Tibial nerve (tissue), 4 donors: ENCODE data around the gene LAMP1. TPM values are rescaled to one million over a fixed set of nuclear protein-coding genes. Genes with fewer than 3 reads are reported as not detected.

Experiments
- DNase-seq, 2 donors: peaks; one replicate each; pipeline ENCODE4 v3.0.0-alpha.2; 2019; ENCODE audit warnings: low spot score in 2 of 2
- H3K27ac ChIP-seq, 4 donors: fragments of 200-600 bp; sonication (generic) in 3 of 4; one replicate each; pipeline ENCODE4 v1.5.1; 2017 to 2019; ENCODE audit warnings: mild to moderate bottlenecking in 1 of 4
- H3K27me3 ChIP-seq, 2 donors: fragments of 200-600 bp; sonication (generic) in 1 of 2; one replicate each; pipeline versions ENCODE4 v1.5.1 to v1.6.0; 2017 to 2019
- H3K36me3 ChIP-seq, 3 donors: fragments of 200-600 bp; sonication (generic); one replicate each; pipeline ENCODE4 v1.5.1; 2018 to 2019
- H3K4me1 ChIP-seq, 4 donors: fragments of 200-600 bp; sonication (generic) in 3 of 4; one replicate each; pipeline ENCODE4 v1.5.1; 2017 to 2019
- H3K4me3 ChIP-seq, 4 donors: fragments of 200-600 bp; sonication (generic) in 3 of 4; one replicate each; pipeline ENCODE4 v1.5.1; 2017 to 2019; ENCODE audit warnings: mild to moderate bottlenecking in 1 of 4, moderate library complexity in 1 of 4
- H3K9me3 ChIP-seq, 4 donors: fragments of 200-600 bp; sonication (generic) in 3 of 4; one replicate each; pipeline ENCODE4 v1.5.1; 2017 to 2019
- EP300 ChIP-seq, 2 donors: sonication (generic); formaldehyde crosslinking; IDR thresholded peaks; one replicate each; pipeline ENCODE4 v1.6.1; 2017; ENCODE audit warnings: antibody characterized with exemption in 2 of 2, mild to moderate bottlenecking in 1 of 2
- POLR2A ChIP-seq, 2 donors: fragments of 450-650 bp; IDR thresholded peaks; one replicate each; pipeline ENCODE4 v1.6.1; 2017; ENCODE audit warnings: antibody characterized with exemption in 2 of 2, mild to moderate bottlenecking in 2 of 2, moderate library complexity in 2 of 2
- WGBS, 2 donors: methylation state at CpG; one replicate each; pipeline ENCODE4 v1.1.5; 2018; 5-methylcytosine and 5-hydroxymethylcytosine counted together
- total RNA-seq, 4 donors: library from RNA; depleted of rRNA; stranded (reverse); fragments of >200 nt; gene quantifications; one replicate each; pipeline ENCODE4 v1.1.0, GENCODE V29; 2016
- TF ChIP-seq, protein P1 (sequence below), 5 experiments: fragments of 200-600 bp in 3 of 5; fragments of 450-650 bp in 2 of 5; sonication (generic) in 3 of 5; IDR thresholded peaks; one replicate each; pipeline ENCODE4 v1.5.1; 2016 to 2019; ENCODE audit warnings: antibody characterized with exemption in 5 of 5, mild to moderate bottlenecking in 3 of 5, moderate library complexity in 2 of 5

Gene LAMP1
- total RNA-seq, 4 donors from 2014 or later: 114 to 166 (median 130) TPM

DNA sequence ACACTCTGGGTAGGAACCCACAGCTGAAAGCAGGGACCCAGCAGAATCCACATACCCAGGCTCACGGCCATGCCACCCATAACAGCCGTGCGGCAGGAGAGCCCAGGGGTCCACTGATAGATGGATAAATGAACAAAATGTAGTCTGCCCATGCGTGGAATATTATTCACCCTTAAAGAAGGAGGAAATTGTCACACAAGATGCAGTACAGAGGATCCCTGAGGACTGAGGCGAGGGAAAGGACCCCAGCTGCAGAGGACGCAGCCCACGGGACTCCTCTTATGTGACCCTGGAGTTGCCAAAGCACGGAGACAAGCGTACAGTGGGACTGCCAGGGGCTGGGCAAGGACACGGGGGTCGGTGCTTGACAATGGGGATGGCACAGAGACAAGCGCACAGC is 56.2 kb downstream of the LAMP1 start:
- Histone ChIP-seq H3K4me3 (no peak overlapping the region), H3K27me3 (no peaks in the 10 kb centered on the region), H3K27ac (no peak overlapping the region), H3K36me3 (peaks cover 0 to 46% (median 6%) of the 10 kb centered on the region in 3 donors), H3K9me3 (no peaks in the 10 kb centered on the region), H3K4me1 (no peaks in the 10 kb centered on the region)
- 87 to 88% methylated on average over 12 of the region's 12 CpGs for WGBS, 2 donors
- TF ChIP-seq POLR2A (IDR thresholded peaks at IDR 0.05) (no peak), EP300 (IDR thresholded peaks at IDR 0.05) (no peak)
- TF ChIP-seq, protein P1, sequence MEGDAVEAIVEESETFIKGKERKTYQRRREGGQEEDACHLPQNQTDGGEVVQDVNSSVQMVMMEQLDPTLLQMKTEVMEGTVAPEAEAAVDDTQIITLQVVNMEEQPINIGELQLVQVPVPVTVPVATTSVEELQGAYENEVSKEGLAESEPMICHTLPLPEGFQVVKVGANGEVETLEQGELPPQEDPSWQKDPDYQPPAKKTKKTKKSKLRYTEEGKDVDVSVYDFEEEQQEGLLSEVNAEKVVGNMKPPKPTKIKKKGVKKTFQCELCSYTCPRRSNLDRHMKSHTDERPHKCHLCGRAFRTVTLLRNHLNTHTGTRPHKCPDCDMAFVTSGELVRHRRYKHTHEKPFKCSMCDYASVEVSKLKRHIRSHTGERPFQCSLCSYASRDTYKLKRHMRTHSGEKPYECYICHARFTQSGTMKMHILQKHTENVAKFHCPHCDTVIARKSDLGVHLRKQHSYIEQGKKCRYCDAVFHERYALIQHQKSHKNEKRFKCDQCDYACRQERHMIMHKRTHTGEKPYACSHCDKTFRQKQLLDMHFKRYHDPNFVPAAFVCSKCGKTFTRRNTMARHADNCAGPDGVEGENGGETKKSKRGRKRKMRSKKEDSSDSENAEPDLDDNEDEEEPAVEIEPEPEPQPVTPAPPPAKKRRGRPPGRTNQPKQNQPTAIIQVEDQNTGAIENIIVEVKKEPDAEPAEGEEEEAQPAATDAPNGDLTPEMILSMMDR (IDR thresholded peaks at IDR 0.05): no peak
- no peak for DNase-seq

DNA sequence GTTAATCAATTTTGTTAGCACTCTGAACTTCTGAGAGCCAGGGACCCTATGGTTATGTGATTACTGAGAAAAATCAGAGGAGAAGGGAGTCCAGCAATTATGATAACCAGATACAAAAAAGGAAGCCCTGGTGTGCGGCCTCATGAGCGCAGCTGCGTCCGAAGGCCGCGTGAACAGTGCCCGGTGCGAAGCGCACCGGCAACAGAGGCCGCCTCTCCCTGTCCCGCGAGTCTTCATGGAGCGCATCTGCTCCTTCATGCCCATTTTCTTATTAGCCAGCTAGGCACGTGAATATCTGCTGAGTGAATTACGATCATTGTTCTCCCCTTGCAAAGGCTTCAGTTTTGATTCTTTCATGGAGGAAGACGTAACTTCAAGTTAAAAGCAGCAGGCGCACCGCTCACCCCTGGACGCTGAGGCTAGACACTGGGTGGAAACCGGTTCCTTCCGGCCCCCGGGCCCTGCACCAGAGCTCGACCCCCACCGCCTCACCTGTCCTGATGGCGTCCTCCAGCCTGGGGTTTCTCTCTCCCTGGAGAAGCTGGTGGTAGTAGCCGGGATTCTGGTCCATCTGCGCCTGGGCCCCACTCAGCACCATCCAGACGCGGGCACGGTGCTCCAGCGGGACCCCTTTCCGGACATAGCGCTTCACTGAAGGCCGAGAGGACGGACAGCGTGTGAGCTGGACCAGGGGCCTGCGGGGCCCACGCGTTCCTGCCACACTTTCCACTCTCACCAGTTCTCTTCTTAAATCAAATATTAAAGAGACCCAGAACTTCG is 58.0 kb downstream of the LAMP1 start:
- WGBS, 2 donors: 91 to 92% methylated on average over 39 to 41 of the region's 41 CpGs
- Histone ChIP-seq H3K4me1 (no peaks in the 10 kb centered on the region), H3K4me3 (no peak overlapping the region), H3K36me3 (peaks cover 0 to 29% (median 0%) of the 10 kb centered on the region in 3 donors), H3K9me3 (no peaks in the 10 kb centered on the region), H3K27me3 (no peaks in the 10 kb centered on the region), H3K27ac (no peak overlapping the region)
- TF ChIP-seq, protein P1 (IDR thresholded peaks at IDR 0.05): no peak
- TF ChIP-seq POLR2A (IDR thresholded peaks at IDR 0.05): no peak
- no peak for TF ChIP-seq EP300 (IDR thresholded peaks at IDR 0.05)
- DNase-seq: no peak

DNA sequence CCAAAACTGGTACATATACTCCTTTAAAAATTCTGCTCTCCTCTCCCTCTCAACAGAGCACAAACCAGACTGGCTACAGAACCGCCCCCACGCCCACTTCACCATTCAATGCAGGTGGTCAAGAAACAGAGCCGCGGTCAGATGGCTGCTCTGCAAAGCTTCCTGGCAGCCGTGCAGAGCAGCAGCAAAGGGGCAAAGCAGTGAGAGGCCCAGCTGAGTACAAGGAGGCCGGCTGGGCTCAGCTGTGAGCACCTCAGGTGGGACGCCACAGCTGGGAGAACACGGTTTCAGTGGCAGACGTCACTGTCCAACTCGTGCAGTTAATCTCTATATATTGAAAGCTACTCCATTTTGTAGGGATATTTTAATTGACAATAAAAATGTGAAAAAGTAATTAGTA is 58.6 kb downstream of the LAMP1 start:
- H3K4me1 ChIP-seq: no peaks in the 10 kb centered on the region
- no peak for DNase-seq

DNA sequence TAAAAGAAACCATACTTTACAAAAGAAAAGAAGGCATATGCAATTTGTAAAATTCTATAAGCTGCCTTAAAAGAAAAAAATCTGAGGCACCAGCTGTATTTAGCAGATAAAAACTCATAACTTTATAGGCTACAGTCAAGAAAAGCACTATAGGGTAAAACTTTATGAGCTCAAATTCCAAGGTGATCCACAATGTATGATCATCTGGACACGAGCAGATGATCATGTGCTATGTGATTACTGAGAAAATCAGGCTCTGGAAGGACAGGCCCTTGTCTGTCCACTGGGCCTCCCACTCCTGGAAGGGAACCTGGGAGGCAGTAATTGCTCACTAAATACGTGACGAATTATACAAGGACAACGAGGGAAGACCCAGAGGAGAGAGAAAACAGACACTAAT is 59.6 kb downstream of the LAMP1 start:
- Histone ChIP-seq H3K36me3 (peaks cover 0 to 17% (median 0%) of the 10 kb centered on the region in 3 donors), H3K4me3 (no peak overlapping the region), H3K4me1 (no peaks in the 10 kb centered on the region), H3K9me3 (no peaks in the 10 kb centered on the region), H3K27me3 (no peaks in the 10 kb centered on the region), H3K27ac (no peak overlapping the region)
- 58 to 64% methylated on average over 4 of the region's 4 CpGs for whole genome bisulfite sequencing, 2 donors
- DNase-seq: no peak
- TF ChIP-seq, protein P1 (IDR thresholded peaks at IDR 0.05): no peak
- TF ChIP-seq POLR2A (IDR thresholded peaks at IDR 0.05): no peak
- no peak for TF ChIP-seq EP300 (IDR thresholded peaks at IDR 0.05)

More for the DNA sequence above, 58.6 kb downstream of the LAMP1 start:
- Histone ChIP-seq H3K27me3 (no peaks in the 10 kb centered on the region), H3K27ac (no peak overlapping the region), H3K4me3 (no peak overlapping the region), H3K9me3 (no peaks in the 10 kb centered on the region), H3K36me3 (peaks cover 0 to 23% (median 0%) of the 10 kb centered on the region in 3 donors)
- WGBS, 2 donors: 79 to 80% methylated on average over 10 of the region's 10 CpGs
- no peak for TF ChIP-seq POLR2A (IDR thresholded peaks at IDR 0.05)
- TF ChIP-seq, protein P1 (IDR thresholded peaks at IDR 0.05): no peak

DNA sequence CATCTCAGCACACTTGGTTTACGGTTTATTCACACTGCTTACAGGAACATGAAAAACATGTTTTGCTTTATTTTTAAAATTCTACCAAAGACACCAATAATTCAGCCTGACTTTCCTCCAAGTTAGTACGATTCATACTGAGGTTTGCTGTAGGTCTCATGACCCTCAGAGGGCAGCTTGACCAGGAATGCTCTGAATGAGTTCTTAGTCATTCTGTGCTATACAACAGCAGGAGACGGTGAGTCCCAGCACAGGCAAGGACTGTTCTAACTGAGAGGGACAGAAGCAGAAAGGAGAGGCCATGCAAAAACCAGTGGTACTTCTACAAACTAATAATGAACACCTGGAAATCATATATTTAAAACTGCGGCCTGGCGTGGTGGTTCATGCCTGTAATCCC is 60.5 kb downstream of the LAMP1 start:
- Histone ChIP-seq H3K9me3 (no peaks in the 10 kb centered on the region), H3K36me3 (peaks cover 0 to 17% (median 0%) of the 10 kb centered on the region in 3 donors), H3K4me1 (peaks cover 0 to under 1% (median 0%) of the 10 kb centered on the region in 4 donors), H3K4me3 (no peak overlapping the region), H3K27ac (no peak overlapping the region), H3K27me3 (peaks cover 0 to 3% of the 10 kb centered on the region in 2 donors)
- WGBS, 2 donors: 78 to 79% methylated on average over 5 of the region's 5 CpGs
- TF ChIP-seq EP300 (IDR thresholded peaks at IDR 0.05): no peak
- no peak for TF ChIP-seq POLR2A (IDR thresholded peaks at IDR 0.05)
- TF ChIP-seq, protein P1 (IDR thresholded peaks at IDR 0.05): no peak
- no peak for DNase-seq
